ENCODE measurements around the gene STAT3.

GRCh38 chr17:42284024-42284369, 104.2 kb downstream of the STAT3 start:
- TF ChIP-seq CTCF (IDR thresholded peaks at IDR 0.05; ENCODE audit: low read depth, low read length) = no peak
- no peak for TF ChIP-seq POLR2A (IDR thresholded peaks at IDR 0.05; ENCODE audit: extremely low read depth, insufficient read length)
- no peak for TF ChIP-seq MAX (IDR thresholded peaks at IDR 0.05; ENCODE audit: low read depth, low read length)
